SU-DHL-6 (cell line): Measurements from ENCODE around the gene CDIPT.

Experiments
- H2AFZ ChIP-seq: fragments of 200-600 bp; sonication (generic); 2 replicates; pipeline ENCODE4 v1.6.1; 2014; ENCODE audit warnings: low read depth, mild to moderate bottlenecking, moderate library complexity, mixed read lengths, antibody characterized with exemption, low read length; ENCODE audit not compliant: severe bottlenecking
- H3F3A ChIP-seq: fragments of 200-600 bp; shearing (Covaris generic); 2 replicates; pipeline ENCODE4 v1.6.0; 2016; ENCODE audit warnings: antibody characterized with exemption, mild to moderate bottlenecking; ENCODE audit not compliant: insufficient read depth
- H3K27ac ChIP-seq: fragments of 200-600 bp; sonication (generic); 2 replicates; pipeline ENCODE4 v1.5.1; 2016; ENCODE audit warnings: low read depth, mild to moderate bottlenecking, low read length, moderate library complexity, mixed read lengths
- H3K27me3 ChIP-seq: fragments of 200-600 bp; sonication (generic), shearing (Covaris generic); 2 replicates; pipeline ENCODE4 v1.6.0; 2014; ENCODE audit warnings: mild to moderate bottlenecking, low read length
- H3K36me3 ChIP-seq: fragments of 200-600 bp; sonication (generic); 2 replicates; pipeline ENCODE4 v1.6.1; 2014; ENCODE audit warnings: mild to moderate bottlenecking, low read length, mixed read lengths
- H3K4me2 ChIP-seq: fragments of 300-600, 200-600 bp; shearing (Covaris generic), sonication (generic); 2 replicates; pipeline ENCODE4 v1.6.0; 2014; ENCODE audit warnings: low read length, low read depth, mild to moderate bottlenecking; ENCODE audit not compliant: poor library complexity, severe bottlenecking
- H3K4me3 ChIP-seq: fragments of 200-600 bp; sonication (generic); 2 replicates; pipeline ENCODE4 v1.5.1; 2014; ENCODE audit warnings: antibody characterized with exemption, low read length, mild to moderate bottlenecking, mixed read lengths; ENCODE audit not compliant: insufficient read depth, poor library complexity, severe bottlenecking
- H3K79me2 ChIP-seq: fragments of 200-600 bp; sonication (generic); 2 replicates; pipeline ENCODE4 v1.6.1; 2014; ENCODE audit warnings: mild to moderate bottlenecking, low read length, moderate library complexity; ENCODE audit not compliant: insufficient read depth
- H3K9ac ChIP-seq: fragments of 200-600 bp; sonication (generic); 2 replicates; pipeline ENCODE4 v1.7.0; 2014; ENCODE audit warnings: mild to moderate bottlenecking, low read length
- H3K9me2 ChIP-seq: fragments of 200-600 bp; sonication (generic); replicated peaks from 2 replicates; pipeline ENCODE4 v1.6.1; 2014; ENCODE audit warnings: low read length; ENCODE audit not compliant: insufficient read depth
- H3K9me3 ChIP-seq: fragments of 200-600 bp; sonication (generic); 2 replicates; pipeline ENCODE4 v1.6.1; 2014; ENCODE audit warnings: low read length, mixed read lengths; ENCODE audit not compliant: insufficient read depth
- H4K20me1 ChIP-seq: fragments of 200-600 bp; sonication (generic); 2 replicates; pipeline ENCODE4 v1.6.1; 2014; ENCODE audit warnings: low read depth, mild to moderate bottlenecking, antibody characterized with exemption, low read length, moderate library complexity, mixed read lengths
- CTCF ChIP-seq: fragments of 200-600 bp; sonication (generic); IDR thresholded peaks from one replicate; pipeline ENCODE4 v1.5.1; 2017; ENCODE audit warnings: antibody characterized with exemption, mild to moderate bottlenecking, low read length, moderate library complexity; ENCODE audit not compliant: insufficient read depth, poor library complexity, severe bottlenecking
- EZH2phosphoT487 ChIP-seq: fragments of 200-600 bp; sonication (generic), shearing (Covaris generic); conservative IDR thresholded peaks from 2 replicates; pipeline ENCODE4 v1.6.1; 2018; ENCODE audit warnings: mild to moderate bottlenecking, antibody characterized with exemption, low read length, moderate library complexity, mixed read lengths

CDIPT gene

GRCh38 chr16:29816694-29817441 is 46.2 kb downstream of the CDIPT start:
- peak overlapping the region; percentile 69 for H3K4me2 ChIP-seq
- H4K20me1 ChIP-seq, result no peaks in the 10 kb centered on the region
- H3K9me2 ChIP-seq, result no peaks in the 10 kb centered on the region
- peak overlapping the region; percentile 91 for H3K9ac ChIP-seq
- H2AFZ ChIP-seq, result peak overlapping the region; percentile 21
- H3K27ac ChIP-seq, result peak overlapping the region; percentile 64
- TF ChIP-seq CTCF (no peak), EZH2phosphoT487 (no peak)
- peaks cover 5% of the 10 kb centered on the region for H3F3A ChIP-seq
- H3K27me3 ChIP-seq, result no peaks in the 10 kb centered on the region
- peak overlapping the region; percentile 74 for H3K4me3 ChIP-seq
- 0 out of 2 replicates have a peak, but pooled peaks cover 2% of the 10 kb centered on the region for H3K36me3 ChIP-seq
- peaks cover 21% of the 10 kb centered on the region for H3K79me2 ChIP-seq
- H3K9me3 ChIP-seq, result no peaks in the 10 kb centered on the region

- Histone ChIP-seq H3K9me3 (no peaks in the 10 kb centered on the region), H3K36me3 (0 out of 2 replicates have a peak, but pooled peaks cover 2% of the 10 kb centered on the region), H3K27me3 (no peaks in the 10 kb centered on the region), H4K20me1 (no peaks in the 10 kb centered on the region), H2AFZ (peak within 1 kb of the TSS; percentile 68), H3K4me2 (peak within 1 kb of the TSS; percentile 69), H3K9me2 (no peaks in the 10 kb centered on the region), H3F3A (peaks cover 8% of the 10 kb centered on the region), H3K9ac (peak within 1 kb of the TSS; percentile 91), H3K4me3 (peak within 1 kb of the TSS; percentile 74), H3K27ac (peak within 1 kb of the TSS; percentile 64), H3K79me2 (peaks cover 21% of the 10 kb centered on the region)
- TF ChIP-seq EZH2phosphoT487 (no peak), CTCF (peak; percentile 91)
Measured at GRCh38 chr16:29815793-29816693, 47.0 kb downstream of the CDIPT start, which contains the start of gene PAGR1. PAGR1 (plus strand) TSS chr16:29816152; CDS start chr16:29816526, 374 bp downstream.

GRCh38 chr16:29815032-29815721 is 47.8 kb downstream of the CDIPT start:
- Histone ChIP-seq H3K4me3 (peak overlapping the region; percentile 38), H3K9me2 (no peaks in the 10 kb centered on the region), H3K27ac (peak overlapping the region; percentile 64), H3F3A (peaks cover 15% of the 10 kb centered on the region), H3K79me2 (peaks cover 21% of the 10 kb centered on the region), H3K9me3 (no peaks in the 10 kb centered on the region), H3K4me2 (peak overlapping the region; percentile 60), H3K36me3 (0 out of 2 replicates have a peak, but pooled peaks cover 2% of the 10 kb centered on the region), H3K27me3 (no peaks in the 10 kb centered on the region), H3K9ac (peak overlapping the region; percentile 91), H2AFZ (peak overlapping the region; percentile 68), H4K20me1 (no peaks in the 10 kb centered on the region)
- TF ChIP-seq CTCF (no peak), EZH2phosphoT487 (no peak)
